ENCODE measurements around the gene C1QTNF8.

- no peak for TF ChIP-seq REST (IDR thresholded peaks at IDR 0.05; ENCODE audit: insufficient read depth in 1 of 2, low read depth in 2 of 2, low read length in 2 of 2)
- TF ChIP-seq TAF1 (IDR thresholded peaks at IDR 0.05; ENCODE audit: borderline replicate concordance, insufficient read depth, low read length): no peak
- TF ChIP-seq POLR2AphosphoS5 (IDR thresholded peaks at IDR 0.05; ENCODE audit: low read depth, low read length): no peak
- TF ChIP-seq SIN3A (IDR thresholded peaks at IDR 0.05; ENCODE audit: borderline replicate concordance, insufficient read depth, low read length): no peak
- no peak for TF ChIP-seq FOXP2 (optimal IDR thresholded peaks at IDR 0.05; ENCODE audit: borderline replicate concordance, extremely low read depth, extremely low read length, insufficient read depth)
These were observed 30.4 kb downstream of the C1QTNF8 start for GRCh38 chr16:1065469-1066128.

All from PFSK-1 (cell line).